Measurements from ENCODE around the gene KCNIP4.

KCNIP4 gene

GRCh38 chr4:21678711-21679110 is 269.9 kb downstream of the KCNIP4 start:
- no peak for DNase-seq

- no peak for DNase-seq
These were observed 271.4 kb downstream of the KCNIP4 start for GRCh38 chr4:21677173-21677572.

GRCh38 chr4:21664355-21664754 is 284.2 kb downstream of the KCNIP4 start:
- DNase-seq, result no peak

- DNase-seq, result no peak
These were observed 291.7 kb downstream of the KCNIP4 start for GRCh38 chr4:21656832-21657231.

- DNase-seq, result no peak
These were observed 293.5 kb downstream of the KCNIP4 start for GRCh38 chr4:21655031-21655430.

- no peak for DNase-seq
These were observed 295.9 kb downstream of the KCNIP4 start for GRCh38 chr4:21652508-21653231.

GRCh38 chr4:21649391-21650090 is 299.0 kb downstream of the KCNIP4 start:
- DNase-seq, result no peak

GRCh38 chr4:21645776-21646175 is 302.8 kb downstream of the KCNIP4 start:
- no peak for DNase-seq

GRCh38 chr4:21641696-21642095 is 306.9 kb downstream of the KCNIP4 start:
- DNase-seq, result no peak

- no peak for DNase-seq
These were observed 310.3 kb downstream of the KCNIP4 start for GRCh38 chr4:21638171-21638725.

GRCh38 chr4:21628916-21629610 is 319.5 kb downstream of the KCNIP4 start:
- DNase-seq, result no peak

GRCh38 chr4:21628116-21628670 is 320.4 kb downstream of the KCNIP4 start:
- DNase-seq, result no peak

- no peak for DNase-seq
These were observed 323.1 kb downstream of the KCNIP4 start for GRCh38 chr4:21625447-21625846.

- DNase-seq, result no peak
These were observed 343.6 kb downstream of the KCNIP4 start for GRCh38 chr4:21605006-21605405.

GRCh38 chr4:21596521-21596920 is 352.1 kb downstream of the KCNIP4 start:
- DNase-seq, result no peak

GRCh38 chr4:21593671-21594001 is 354.9 kb downstream of the KCNIP4 start:
- DNase-seq, result no peak

- no peak for DNase-seq
These were observed 355.5 kb downstream of the KCNIP4 start for GRCh38 chr4:21592970-21593670.

GRCh38 chr4:21577056-21577455 is 371.5 kb downstream of the KCNIP4 start:
- DNase-seq, result no peak

GRCh38 chr4:21571100-21571499 is 377.5 kb downstream of the KCNIP4 start:
- no peak for DNase-seq

- no peak for DNase-seq
These were observed 378.9 kb downstream of the KCNIP4 start for GRCh38 chr4:21569638-21570037.

GRCh38 chr4:21555083-21555482 is 393.5 kb downstream of the KCNIP4 start:
- no peak for DNase-seq

GRCh38 chr4:21554500-21554899 is 394.1 kb downstream of the KCNIP4 start:
- DNase-seq, result no peak

- no peak for DNase-seq
These were observed 394.5 kb downstream of the KCNIP4 start for GRCh38 chr4:21554066-21554465.
